HepG2 (cell line): Measurements from ENCODE around the gene ALDH1A1.

Experiments used
- FOXA3 ChIP-seq: IDR thresholded peaks from 2 replicates; pipeline ENCODE4 v1.6.1; 2016; ENCODE audit warnings: missing genetic modification reagents, missing compliant biosample characterization
- NFIC ChIP-seq: IDR thresholded peaks from 2 replicates; pipeline ENCODE4 v1.6.1; 2012; ENCODE audit warnings: mild to moderate bottlenecking, low read length, inconsistent platforms

- TF ChIP-seq NFIC (no peak), FOXA3 (CRISPR knock-in tag) (no peak)
These were observed 18.6 kb upstream of the ALDH1A1 start for GRCh38 chr9:72971411-72971810.
